Measurements from ENCODE around the gene PPFIA1.
"Not testable (repeated sequence)": the region's sequence is repeated elsewhere in the genome, so short reads cannot be mapped to it uniquely, and the experiment has no call there.

The PPFIA1 gene

GRCh38 chr11:70247710-70248072, 22.8 kb upstream of the PPFIA1 start:
- no peak for DNase-seq
- in situ Hi-C loops (cut with MboI; ENCODE audit: low pct_unique_long_range_greater_than_20kb, low sequenced_read_pairs) = no loop called here

GRCh38 chr11:70250876-70251658, 19.4 kb upstream of the PPFIA1 start:
- no peak for DNase-seq

GRCh38 chr11:70251659-70252321, 18.7 kb upstream of the PPFIA1 start:
- no peak for DNase-seq
- in situ Hi-C loops (cut with MboI; ENCODE audit: low pct_unique_long_range_greater_than_20kb, low sequenced_read_pairs) = no loop called here

More at GRCh38 chr11:70250876-70251658, 19.4 kb upstream of the PPFIA1 start:
- in situ Hi-C loops (cut with MboI; ENCODE audit: low pct_unique_long_range_greater_than_20kb, low sequenced_read_pairs) = no loop called here

GRCh38 chr11:70252844-70253243, 17.6 kb upstream of the PPFIA1 start:
- DNase-seq = no peak
- in situ Hi-C loops (cut with MboI; ENCODE audit: low pct_unique_long_range_greater_than_20kb, low sequenced_read_pairs) = no loop called here

GRCh38 chr11:70255477-70256116, 14.9 kb upstream of the PPFIA1 start:
- in situ Hi-C loops (cut with MboI; ENCODE audit: low pct_unique_long_range_greater_than_20kb, low sequenced_read_pairs) = no loop called here
- DNase-seq = no peak

GRCh38 chr11:70259077-70259476, 11.4 kb upstream of the PPFIA1 start:
- in situ Hi-C loops (cut with MboI; ENCODE audit: low pct_unique_long_range_greater_than_20kb, low sequenced_read_pairs); DNase-seq: not testable (repeated sequence)

GRCh38 chr11:70262951-70263350, 7.5 kb upstream of the PPFIA1 start:
- in situ Hi-C loops (cut with MboI; ENCODE audit: low pct_unique_long_range_greater_than_20kb, low sequenced_read_pairs) = no loop called here
- no peak for DNase-seq

- in situ Hi-C loops (cut with MboI; ENCODE audit: low pct_unique_long_range_greater_than_20kb, low sequenced_read_pairs) = no loop called here
- DNase-seq = no peak
These were observed 7.1 kb upstream of the PPFIA1 start for GRCh38 chr11:70263363-70263762.

- in situ Hi-C loops (cut with MboI; ENCODE audit: low pct_unique_long_range_greater_than_20kb, low sequenced_read_pairs) = no loop called here
- DNase-seq = peak; percentile 4
These were observed 5.1 kb upstream of the PPFIA1 start for GRCh38 chr11:70265341-70265740.

- in situ Hi-C loops (cut with MboI; ENCODE audit: low pct_unique_long_range_greater_than_20kb, low sequenced_read_pairs) = no loop called here
- no peak for DNase-seq
These were observed 3.0 kb upstream of the PPFIA1 start for GRCh38 chr11:70267405-70267950.

GRCh38 chr11:70268526-70268925, 2.0 kb upstream of the PPFIA1 start:
- in situ Hi-C loops (cut with MboI; ENCODE audit: low pct_unique_long_range_greater_than_20kb, low sequenced_read_pairs) = no loop called here
- DNase-seq = no peak

GRCh38 chr11:70270877-70271648, 573 bp downstream of the PPFIA1 start:
- in situ Hi-C loops (cut with MboI; ENCODE audit: low pct_unique_long_range_greater_than_20kb, low sequenced_read_pairs) = no loop called here
- peak; percentile 51 for DNase-seq

GRCh38 chr11:70271649-70271953, 1.1 kb downstream of the PPFIA1 start:
- DNase-seq = no peak
- in situ Hi-C loops (cut with MboI; ENCODE audit: low pct_unique_long_range_greater_than_20kb, low sequenced_read_pairs) = no loop called here

- DNase-seq = no peak
- in situ Hi-C loops (cut with MboI; ENCODE audit: low pct_unique_long_range_greater_than_20kb, low sequenced_read_pairs) = no loop called here
These were observed 1.5 kb downstream of the PPFIA1 start for GRCh38 chr11:70272009-70272408.

- DNase-seq = no peak
- in situ Hi-C loops (cut with MboI; ENCODE audit: low pct_unique_long_range_greater_than_20kb, low sequenced_read_pairs) = no loop called here
These were observed 8.5 kb downstream of the PPFIA1 start for GRCh38 chr11:70278994-70279393.

- DNase-seq = no peak
- in situ Hi-C loops (cut with MboI; ENCODE audit: low pct_unique_long_range_greater_than_20kb, low sequenced_read_pairs) = no loop called here
These were observed 10.7 kb downstream of the PPFIA1 start for GRCh38 chr11:70281156-70281609.

- in situ Hi-C loops (cut with MboI; ENCODE audit: low pct_unique_long_range_greater_than_20kb, low sequenced_read_pairs) = no loop called here
These were observed 11.5 kb downstream of the PPFIA1 start for GRCh38 chr11:70282012-70282411.

GRCh38 chr11:70288721-70289120, 18.2 kb downstream of the PPFIA1 start:
- DNase-seq = no peak
- in situ Hi-C loops (cut with MboI; ENCODE audit: low pct_unique_long_range_greater_than_20kb, low sequenced_read_pairs) = no loop called here

More at GRCh38 chr11:70282012-70282411, 11.5 kb downstream of the PPFIA1 start:
- no peak for DNase-seq

- in situ Hi-C loops (cut with MboI; ENCODE audit: low pct_unique_long_range_greater_than_20kb, low sequenced_read_pairs) = no loop called here
- no peak for DNase-seq
These were observed 19.1 kb downstream of the PPFIA1 start for GRCh38 chr11:70289582-70289981.

Data from KBM-7 (cell line).